Gastrocnemius medialis (tissue), 4 donors: Measurements from ENCODE around the gene WWOX. TPM values are rescaled to one million over a fixed set of nuclear protein-coding genes. Genes with fewer than 3 reads are reported as not detected.
A peak's percentile ranks its signal among the peaks of the same experiment; 100 is the strongest.

Experiments
- ATAC-seq, 2 donors: fragments of 150-250 bp; one replicate each; pipeline ENCODE4 v1.9.1; 2016
- DNase-seq, 2 donors: peaks; one replicate each; pipeline ENCODE4 v3.0.0-alpha.2; 2019
- H3K27ac ChIP-seq, 4 donors: fragments of 200-600 bp; sonication (generic); 1 replicate in 1 of 4; 2 replicates in 3 of 4; pipeline ENCODE4 v1.5.1; 2016 to 2018; ENCODE audit warnings: mild to moderate bottlenecking in 2 of 4, moderate library complexity in 1 of 4
- H3K27me3 ChIP-seq, 3 donors: fragments of 200-600 bp; sonication (generic) in 2 of 3; 1 replicate in 1 of 3; 2 replicates in 2 of 3; pipeline versions ENCODE4 v1.5.1 to v1.6.0; 2016 to 2019; ENCODE audit warnings: mild to moderate bottlenecking in 1 of 3, moderate library complexity in 1 of 3
- H3K36me3 ChIP-seq, 2 donors: fragments of 200-600 bp; sonication (generic) in 1 of 2; one replicate each; pipeline ENCODE4 v1.5.1; 2017 to 2018
- H3K4me1 ChIP-seq, 2 donors: fragments of 200-600 bp; sonication (generic) in 1 of 2; one replicate each; pipeline ENCODE4 v1.5.1; 2016 to 2017; ENCODE audit warnings: mild to moderate bottlenecking in 2 of 2
- H3K4me3 ChIP-seq, 4 donors: fragments of 200-600 bp; sonication (generic) in 3 of 4; 1 replicate in 1 of 4; 2 replicates in 3 of 4; pipeline ENCODE4 v1.5.1; 2016 to 2019; ENCODE audit warnings: mild to moderate bottlenecking in 2 of 4
- H3K9me3 ChIP-seq, 3 donors: fragments of 200-600 bp; sonication (generic) in 2 of 3; 1 replicate in 1 of 3; 2 replicates in 2 of 3; pipeline ENCODE4 v1.5.1; 2016 to 2019
- POLR2A ChIP-seq, 2 donors: fragments of 450-650 bp; IDR thresholded peaks; one replicate each; pipeline ENCODE4 v1.6.1; 2017; ENCODE audit warnings: antibody characterized with exemption in 2 of 2, mild to moderate bottlenecking in 2 of 2, moderate library complexity in 2 of 2
- in situ Hi-C, 4 donors: fragments of 200-750 bp; cut with MboI; loops; one replicate each; pipeline versions ENCODE4 v1.15.0 to v1.8.0; 2017; ENCODE audit warnings: low sequenced_read_pairs in 4 of 4
- intact Hi-C: fragments of 100-400 bp; cut with DNase I; formaldehyde crosslinking; loops from one replicate; pipeline ENCODE4 v1.15.1; 2023; ENCODE audit warnings: low total_unique reads
- total RNA-seq, 4 donors: library from RNA; depleted of rRNA; stranded (reverse); fragments of >200 nt; gene quantifications; one replicate each; pipeline versions ENCODE4 v1.1.0 to v1.2.3, GENCODE V29; 2016
- TF ChIP-seq, protein P1 (sequence below), 5 experiments: fragments of 450-650 bp in 3 of 5; fragments of 200-600 bp in 2 of 5; sonication (generic) in 2 of 5; IDR thresholded peaks in 4 of 5; conservative IDR thresholded peaks in 1 of 5; 1 replicate in 4 of 5; 2 replicates in 1 of 5; pipeline ENCODE4 v1.5.1; 2016 to 2019; ENCODE audit warnings: antibody characterized with exemption in 5 of 5, mild to moderate bottlenecking in 3 of 5, moderate library complexity in 3 of 5

The WWOX gene
- total RNA-seq, 4 donors from 2014 or later: 3.3 to 13.0 (median 6.0) TPM

DNA sequence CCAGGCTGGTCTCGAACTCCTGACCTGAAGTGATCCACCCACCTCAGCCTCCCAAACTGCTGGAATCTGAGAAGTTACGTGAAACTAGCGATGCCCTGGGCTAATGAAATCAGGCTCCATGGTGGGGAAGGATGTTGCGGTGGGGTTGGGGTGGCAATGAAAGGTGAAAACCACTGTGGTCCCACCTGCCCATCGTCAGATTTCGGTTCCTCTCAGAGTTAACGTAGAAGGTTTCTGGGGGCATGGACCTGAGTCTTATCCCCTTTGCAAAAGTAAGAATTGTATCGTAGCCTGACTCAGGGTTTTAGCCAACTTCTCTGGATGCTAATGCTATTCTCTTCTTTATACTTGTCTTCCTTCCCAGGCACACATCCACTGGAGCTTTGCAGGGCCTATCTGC lies 402.3 kb downstream of the WWOX start:
- H3K9me3 ChIP-seq: no peaks in the 10 kb centered on the region
- H3K27ac ChIP-seq: no peak overlapping the region
- in situ Hi-C loops (loop anchor here (10.0 to 25.0 kb wide), 4 partner anchors 183 to 1111 kb away; partner anchors contain the start of gene MAF (in 4 of the 4)), intact Hi-C loops (loop anchor here (5.0 to 10.0 kb wide), 2 partner anchors 363 to 546 kb away; no protein-coding TSS in a partner anchor)
- no peaks in the 10 kb centered on the region for H3K27me3 ChIP-seq
- H3K4me1 ChIP-seq: peaks cover 20 to 21% of the 10 kb centered on the region in 2 donors
- DNase-seq: no peak
- no peak overlapping the region for H3K4me3 ChIP-seq
- TF ChIP-seq POLR2A (IDR thresholded peaks at IDR 0.05): no peak
- TF ChIP-seq, protein P1, sequence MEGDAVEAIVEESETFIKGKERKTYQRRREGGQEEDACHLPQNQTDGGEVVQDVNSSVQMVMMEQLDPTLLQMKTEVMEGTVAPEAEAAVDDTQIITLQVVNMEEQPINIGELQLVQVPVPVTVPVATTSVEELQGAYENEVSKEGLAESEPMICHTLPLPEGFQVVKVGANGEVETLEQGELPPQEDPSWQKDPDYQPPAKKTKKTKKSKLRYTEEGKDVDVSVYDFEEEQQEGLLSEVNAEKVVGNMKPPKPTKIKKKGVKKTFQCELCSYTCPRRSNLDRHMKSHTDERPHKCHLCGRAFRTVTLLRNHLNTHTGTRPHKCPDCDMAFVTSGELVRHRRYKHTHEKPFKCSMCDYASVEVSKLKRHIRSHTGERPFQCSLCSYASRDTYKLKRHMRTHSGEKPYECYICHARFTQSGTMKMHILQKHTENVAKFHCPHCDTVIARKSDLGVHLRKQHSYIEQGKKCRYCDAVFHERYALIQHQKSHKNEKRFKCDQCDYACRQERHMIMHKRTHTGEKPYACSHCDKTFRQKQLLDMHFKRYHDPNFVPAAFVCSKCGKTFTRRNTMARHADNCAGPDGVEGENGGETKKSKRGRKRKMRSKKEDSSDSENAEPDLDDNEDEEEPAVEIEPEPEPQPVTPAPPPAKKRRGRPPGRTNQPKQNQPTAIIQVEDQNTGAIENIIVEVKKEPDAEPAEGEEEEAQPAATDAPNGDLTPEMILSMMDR (IDR thresholded peaks at IDR 0.05 in 4 of 5, conservative IDR thresholded peaks at IDR 0.05 in 1 of 5): no peak
- no peaks in the 10 kb centered on the region for H3K36me3 ChIP-seq
- no peak for ATAC-seq

DNA sequence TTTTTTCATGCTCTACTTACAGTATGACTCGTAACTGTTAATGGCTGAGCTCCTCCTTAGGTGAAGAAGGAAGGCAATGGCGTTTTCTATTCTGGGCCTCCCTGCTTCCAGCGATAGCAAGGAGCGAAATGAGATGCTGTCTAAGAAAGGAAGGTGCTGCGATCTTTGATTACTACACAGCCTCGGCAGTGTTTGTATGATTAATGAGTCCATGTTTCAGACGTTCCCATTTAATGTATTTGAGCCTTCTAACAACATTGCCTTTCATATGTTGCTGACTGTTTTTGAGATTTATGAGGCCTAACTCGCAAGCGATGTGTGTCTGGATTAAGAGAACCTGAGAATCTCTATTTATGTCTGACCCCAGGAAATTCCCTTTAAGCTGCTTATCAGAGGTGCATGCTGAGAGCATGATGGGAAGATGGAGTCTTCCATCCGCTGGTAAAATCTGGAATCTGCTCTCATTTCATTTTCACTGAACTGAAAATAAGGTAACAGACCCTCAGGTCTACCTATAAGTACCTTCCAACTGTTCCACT lies 403.4 kb downstream of the WWOX start:
- Histone ChIP-seq H3K27ac (no peak overlapping the region), H3K4me3 (no peak overlapping the region), H3K27me3 (no peaks in the 10 kb centered on the region), H3K4me1 (peaks cover 21 to 23% of the 10 kb centered on the region in 2 donors), H3K36me3 (no peaks in the 10 kb centered on the region), H3K9me3 (no peaks in the 10 kb centered on the region)
- DNase-seq (no peak), ATAC-seq (no peak)
- in situ Hi-C loops (loop anchor here (10.0 to 25.0 kb wide), 4 partner anchors 182 to 1109 kb away; partner anchors contain the start of gene MAF (in 4 of the 4)), intact Hi-C loops (loop anchor here (1.0 to 10.0 kb wide), 3 partner anchors 267 to 544 kb away; no protein-coding TSS in a partner anchor)
- no peak for TF ChIP-seq POLR2A (IDR thresholded peaks at IDR 0.05)
- TF ChIP-seq, protein P1 (IDR thresholded peaks at IDR 0.05 in 4 of 5, conservative IDR thresholded peaks at IDR 0.05 in 1 of 5): no peak

DNA sequence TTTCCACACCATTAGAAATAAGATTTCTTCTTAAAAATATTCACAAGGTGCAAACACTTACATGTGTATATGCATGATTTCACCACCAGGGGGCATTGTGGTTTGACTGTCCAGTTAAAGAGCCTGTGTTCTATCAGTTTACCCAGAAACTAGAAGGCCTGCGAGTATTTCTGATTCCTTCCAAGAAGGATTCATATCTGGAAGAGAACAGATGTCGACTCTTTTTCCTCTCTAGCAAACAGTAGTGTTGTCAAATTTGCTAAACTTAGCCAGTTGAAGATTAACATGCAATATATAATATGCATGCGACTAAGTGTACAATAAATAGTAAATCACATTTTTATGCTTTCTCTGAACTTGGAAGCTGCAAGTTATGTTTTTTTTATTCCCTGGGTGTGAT lies 404.1 kb downstream of the WWOX start:
- TF ChIP-seq, protein P1 (IDR thresholded peaks at IDR 0.05 in 4 of 5, conservative IDR thresholded peaks at IDR 0.05 in 1 of 5): peak; percentile 83 to 88 (median 87)
- no peak for TF ChIP-seq POLR2A (IDR thresholded peaks at IDR 0.05)
- in situ Hi-C loops: loop anchor here (10.0 to 25.0 kb wide), 4 partner anchors 181 to 1109 kb away; partner anchors contain the start of gene MAF (in 4 of the 4)
- DNase-seq: peak; percentile 26 to 33
- Histone ChIP-seq H3K27ac (peak overlapping the region in 1 of 4 donors; percentile 72), H3K27me3 (no peaks in the 10 kb centered on the region), H3K9me3 (no peaks in the 10 kb centered on the region), H3K4me1 (peaks cover 21 to 23% of the 10 kb centered on the region in 2 donors), H3K4me3 (no peak overlapping the region), H3K36me3 (no peaks in the 10 kb centered on the region)
- intact Hi-C loops: loop anchor here (1.0 to 10.0 kb wide), 5 partner anchors 181 to 1103 kb away; no protein-coding TSS in a partner anchor
- ATAC-seq: no peak

DNA sequence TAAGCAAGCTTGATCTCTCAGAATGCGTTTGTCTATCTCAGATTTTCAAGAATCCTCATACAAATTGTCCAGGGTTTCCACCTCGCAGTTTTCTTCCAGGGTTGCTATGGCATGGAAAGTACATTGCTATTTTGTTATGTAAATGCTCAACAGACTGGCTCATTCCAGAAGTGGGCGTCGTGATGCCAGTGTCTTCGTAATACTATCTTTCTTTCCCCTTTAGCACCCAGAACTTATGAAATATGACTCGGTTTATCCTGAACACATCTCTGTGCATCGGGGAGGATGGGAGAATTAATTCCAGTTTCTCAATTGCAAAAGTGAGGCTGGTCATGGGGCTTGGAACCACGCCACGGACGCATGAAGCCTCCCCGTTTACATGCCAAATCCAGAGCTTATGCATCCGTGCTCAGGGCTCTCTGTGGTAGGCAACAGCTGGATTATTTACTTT lies 405.0 kb downstream of the WWOX start:
- peaks cover 21 to 23% of the 10 kb centered on the region in 2 donors for H3K4me1 ChIP-seq
- DNase-seq: peak in 1 of 2 donors; percentile 43
- peak overlapping the region in 1 of 4 donors; percentile 72 for H3K27ac ChIP-seq
- in situ Hi-C loops: loop anchor here (10.0 to 25.0 kb wide), 4 partner anchors 180 to 1108 kb away; partner anchors contain the start of gene MAF (in 4 of the 4)
- H3K4me3 ChIP-seq: no peak overlapping the region
- intact Hi-C loops: loop anchor here (2.0 to 10.0 kb wide), 4 partner anchors 180 to 1102 kb away; no protein-coding TSS in a partner anchor
- H3K9me3 ChIP-seq: no peaks in the 10 kb centered on the region
- H3K36me3 ChIP-seq: no peaks in the 10 kb centered on the region
- ATAC-seq: peak in 1 of 2 donors; percentile 20
- TF ChIP-seq POLR2A (IDR thresholded peaks at IDR 0.05): no peak
- TF ChIP-seq, protein P1 (IDR thresholded peaks at IDR 0.05 in 4 of 5, conservative IDR thresholded peaks at IDR 0.05 in 1 of 5): no peak
- H3K27me3 ChIP-seq: no peaks in the 10 kb centered on the region
